Measurements from ENCODE around the gene RAB36.

RAB36 gene

DNA sequence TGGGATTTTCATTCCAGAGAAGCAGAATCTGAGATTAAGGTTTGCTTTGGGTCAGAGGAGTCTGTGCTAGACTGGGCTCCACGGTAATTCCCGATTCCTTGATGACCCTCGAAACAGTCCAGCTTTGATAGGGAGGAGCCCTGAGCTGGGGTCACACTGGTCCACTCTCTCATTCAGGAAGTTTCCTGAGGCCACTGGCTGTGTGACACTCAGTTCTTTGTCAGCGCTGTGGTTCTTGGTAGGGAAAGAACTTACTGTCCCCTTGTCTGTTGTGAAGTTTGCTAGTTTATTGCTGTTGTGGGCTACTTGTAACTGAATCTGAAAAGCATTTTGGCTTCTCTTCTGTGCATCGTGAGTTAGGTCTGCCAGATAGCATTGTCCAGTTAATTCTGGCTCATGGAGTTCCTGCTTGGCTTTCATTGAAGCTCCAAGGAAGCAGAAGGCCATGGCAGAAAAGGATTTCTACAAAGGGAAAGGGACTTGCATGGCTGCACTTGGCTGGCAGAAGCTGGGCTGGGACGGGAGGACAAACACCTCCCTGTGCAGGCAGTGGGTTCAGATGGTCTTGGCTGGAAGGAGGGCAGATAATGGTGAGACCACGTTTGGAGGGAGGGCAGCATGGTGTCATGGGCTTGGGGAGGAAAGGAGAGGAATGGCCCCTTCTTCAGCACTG lies 58.3 kb downstream of the RAB36 start:
- no peak overlapping the region for H2BK12ac ChIP-seq (ENCODE audit: low read length)
- H3K27ac ChIP-seq (replicated peaks; ENCODE audit: low read length) = no peak overlapping the region
- peaks cover 4% of the 10 kb centered on the region for H3K79me1 ChIP-seq (ENCODE audit: low read depth, low read length)
- no peak overlapping the region for H4K8ac ChIP-seq (ENCODE audit: low read depth, low read length)
- peak overlapping the region; percentile 26 for H3K23ac ChIP-seq (ENCODE audit: low read depth, low read length, poor library complexity)
- no peak overlapping the region for H2BK5ac ChIP-seq (ENCODE audit: low read length)
- H2AK5ac ChIP-seq (ENCODE audit: low read depth, low read length) = no peak overlapping the region
- no peak overlapping the region for H4K91ac ChIP-seq (ENCODE audit: low read depth, low read length, poor library complexity)
- no CpG with 5 or more reads among the region's 7 CpGs for WGBS, 2 donors (ENCODE audit: extremely low coverage in 2 of 2, insufficient read length in 2 of 2, insufficient replicate concordance in 1 of 2)
- peaks cover 0 to 3% (median 0%) of the 10 kb centered on the region in 3 experiments for H3K27me3 ChIP-seq (ENCODE audit: control insufficient read depth in 3 of 3, insufficient read depth in 3 of 3, low read depth in 1 of 3, low read length in 3 of 3)
- no peak overlapping the region for H3K18ac ChIP-seq (ENCODE audit: low read length)
- no peaks in the 10 kb centered on the region for H3K9me3 ChIP-seq (replicated peaks in 1 of 2; ENCODE audit: control insufficient read depth in 2 of 2, insufficient read depth in 1 of 2, low read depth in 1 of 2, low read length in 2 of 2)
- H2BK120ac ChIP-seq (ENCODE audit: low read depth, low read length) = no peak overlapping the region
- H3K9ac ChIP-seq (ENCODE audit: low read depth, low read length, poor library complexity) = no peak overlapping the region
- no peak overlapping the region for H2BK15ac ChIP-seq (ENCODE audit: low read length)
- no peak overlapping the region for H3K4ac ChIP-seq (ENCODE audit: low read length)
- peaks cover 4 to 64% of the 10 kb centered on the region in 2 donors for H3K36me3 ChIP-seq (replicated peaks in 1 of 2; ENCODE audit: control insufficient read depth in 2 of 2, insufficient read depth in 2 of 2, low read length in 2 of 2)
- no peak overlapping the region for H3K4me3 ChIP-seq (ENCODE audit: low read length in 2 of 2)
- H3K14ac ChIP-seq (ENCODE audit: low read length) = no peak overlapping the region
- H2AFZ ChIP-seq (ENCODE audit: low read length) = no peak overlapping the region
- no peak overlapping the region for H3K4me2 ChIP-seq (ENCODE audit: insufficient read depth, low read length, poor library complexity, severe bottlenecking)
- H3K4me1 ChIP-seq (ENCODE audit: control insufficient read depth in 2 of 2, insufficient read depth in 1 of 2, low read depth in 1 of 2, low read length in 2 of 2) = peaks cover 0 to 14% of the 10 kb centered on the region in 2 donors
- DNase-seq (ENCODE audit: low spot score) = no peak

GRCh38 chr22:23204125-23204488 lies 58.8 kb downstream of the RAB36 start:
- Histone ChIP-seq H3K27me3 (ENCODE audit: control insufficient read depth in 3 of 3, insufficient read depth in 3 of 3, low read depth in 1 of 3, low read length in 3 of 3) (peaks cover 0 to 3% (median 0%) of the 10 kb centered on the region in 3 experiments), H3K23ac (ENCODE audit: low read depth, low read length, poor library complexity) (peak overlapping the region; percentile 26), H3K4me1 (ENCODE audit: control insufficient read depth in 2 of 2, insufficient read depth in 1 of 2, low read depth in 1 of 2, low read length in 2 of 2) (peaks cover 0 to 12% of the 10 kb centered on the region in 2 donors), H3K4ac (ENCODE audit: low read length) (no peak overlapping the region), H2BK12ac (ENCODE audit: low read length) (no peak overlapping the region), H3K9ac (ENCODE audit: low read depth, low read length, poor library complexity) (no peak overlapping the region), H3K14ac (ENCODE audit: low read length) (no peak overlapping the region), H2BK5ac (ENCODE audit: low read length) (no peak overlapping the region), H4K8ac (ENCODE audit: low read depth, low read length) (no peak overlapping the region), H3K36me3 (replicated peaks in 1 of 2; ENCODE audit: control insufficient read depth in 2 of 2, insufficient read depth in 2 of 2, low read length in 2 of 2) (peaks cover 4 to 64% of the 10 kb centered on the region in 2 donors), H3K4me2 (ENCODE audit: insufficient read depth, low read length, poor library complexity, severe bottlenecking) (no peak overlapping the region), H2BK120ac (ENCODE audit: low read depth, low read length) (no peak overlapping the region), H3K79me1 (ENCODE audit: low read depth, low read length) (peaks cover 4% of the 10 kb centered on the region), H3K27ac (replicated peaks; ENCODE audit: low read length) (no peak overlapping the region), H4K91ac (ENCODE audit: low read depth, low read length, poor library complexity) (no peak overlapping the region), H3K4me3 (ENCODE audit: low read length in 2 of 2) (no peak overlapping the region), H2BK15ac (ENCODE audit: low read length) (no peak overlapping the region), H3K18ac (ENCODE audit: low read length) (peak overlapping the region; percentile 55), H3K9me3 (replicated peaks in 1 of 2; ENCODE audit: control insufficient read depth in 2 of 2, insufficient read depth in 1 of 2, low read depth in 1 of 2, low read length in 2 of 2) (no peaks in the 10 kb centered on the region), H2AFZ (ENCODE audit: low read length) (no peak overlapping the region), H2AK5ac (ENCODE audit: low read depth, low read length) (no peak overlapping the region)
- DNase-seq (ENCODE audit: low spot score) = no peak
- no CpG with 5 or more reads among the region's 11 CpGs for WGBS, 2 donors (ENCODE audit: extremely low coverage in 2 of 2, insufficient read length in 2 of 2, insufficient replicate concordance in 1 of 2)

GRCh38 chr22:23204541-23205157 lies 59.4 kb downstream of the RAB36 start:
- WGBS, 2 donors (ENCODE audit: extremely low coverage in 2 of 2, insufficient read length in 2 of 2, insufficient replicate concordance in 1 of 2) = no CpG with 5 or more reads among the region's 11 CpGs
- H3K27me3 ChIP-seq (ENCODE audit: control insufficient read depth in 3 of 3, insufficient read depth in 3 of 3, low read depth in 1 of 3, low read length in 3 of 3) = peaks cover 0 to 3% (median 0%) of the 10 kb centered on the region in 3 experiments
- peak overlapping the region; percentile 65 for H4K91ac ChIP-seq (ENCODE audit: low read depth, low read length, poor library complexity)
- DNase-seq (ENCODE audit: low spot score) = no peak
- peak overlapping the region; percentile 44 for H3K18ac ChIP-seq (ENCODE audit: low read length)
- H2BK15ac ChIP-seq (ENCODE audit: low read length) = peak overlapping the region; percentile 3
- H2BK5ac ChIP-seq (ENCODE audit: low read length) = no peak overlapping the region
- H2AK5ac ChIP-seq (ENCODE audit: low read depth, low read length) = no peak overlapping the region
- H3K4me3 ChIP-seq (ENCODE audit: low read length in 2 of 2) = peak overlapping the region in 1 of 2 donors; percentile 33
- H3K9ac ChIP-seq (ENCODE audit: low read depth, low read length, poor library complexity) = peak overlapping the region; percentile 67
- H3K14ac ChIP-seq (ENCODE audit: low read length) = peak overlapping the region; percentile 64
- no peak overlapping the region for H3K4ac ChIP-seq (ENCODE audit: low read length)
- no peak overlapping the region for H2AFZ ChIP-seq (ENCODE audit: low read length)
- H3K9me3 ChIP-seq (replicated peaks in 1 of 2; ENCODE audit: control insufficient read depth in 2 of 2, insufficient read depth in 1 of 2, low read depth in 1 of 2, low read length in 2 of 2) = no peaks in the 10 kb centered on the region
- H3K4me2 ChIP-seq (ENCODE audit: insufficient read depth, low read length, poor library complexity, severe bottlenecking) = no peak overlapping the region
- H2BK12ac ChIP-seq (ENCODE audit: low read length) = no peak overlapping the region
- H3K27ac ChIP-seq (replicated peaks; ENCODE audit: low read length) = no peak overlapping the region
- no peak overlapping the region for H2BK120ac ChIP-seq (ENCODE audit: low read depth, low read length)
- no peak overlapping the region for H4K8ac ChIP-seq (ENCODE audit: low read depth, low read length)
- H3K79me1 ChIP-seq (ENCODE audit: low read depth, low read length) = peaks cover 4% of the 10 kb centered on the region
- H3K4me1 ChIP-seq (ENCODE audit: control insufficient read depth in 2 of 2, insufficient read depth in 1 of 2, low read depth in 1 of 2, low read length in 2 of 2) = peaks cover 0 to 9% of the 10 kb centered on the region in 2 donors
- peaks cover 4 to 59% of the 10 kb centered on the region in 2 donors for H3K36me3 ChIP-seq (replicated peaks in 1 of 2; ENCODE audit: control insufficient read depth in 2 of 2, insufficient read depth in 2 of 2, low read length in 2 of 2)
- H3K23ac ChIP-seq (ENCODE audit: low read depth, low read length, poor library complexity) = peak overlapping the region; percentile 98

DNA sequence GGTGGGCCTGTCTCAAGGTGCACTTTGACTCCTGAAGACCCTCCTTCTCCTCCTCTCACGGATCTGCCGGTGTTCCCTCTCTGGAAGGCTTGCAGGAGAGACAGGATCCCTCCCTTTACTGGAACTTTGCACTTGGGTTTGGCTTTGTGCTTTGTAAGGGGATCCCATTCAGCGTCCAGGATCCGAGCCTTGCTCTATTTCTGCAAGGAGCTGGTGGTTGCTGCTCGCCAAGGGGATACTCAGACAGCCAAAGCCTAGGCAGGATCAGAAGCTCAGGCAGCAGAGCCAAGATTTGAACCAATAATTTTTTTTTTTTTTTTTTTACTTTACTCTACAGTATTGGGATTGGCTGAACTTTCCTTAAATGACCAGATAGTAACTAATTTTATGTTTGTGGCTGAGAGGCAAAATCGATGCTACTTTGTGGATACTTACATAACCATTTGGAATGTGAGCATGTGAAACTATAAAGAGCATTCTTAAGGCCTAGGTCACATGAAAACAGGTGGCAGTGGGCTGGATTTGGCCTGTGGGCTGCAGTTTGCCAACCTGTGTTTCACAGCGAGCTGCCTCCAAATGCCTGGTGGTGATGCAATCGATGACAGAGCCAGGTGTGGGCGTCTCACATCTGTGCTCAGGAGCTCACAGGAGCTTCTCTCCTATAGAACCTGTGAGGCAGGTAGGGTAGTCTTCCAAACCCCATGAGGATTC lies 60.2 kb downstream of the RAB36 start:
- Histone ChIP-seq H2BK15ac (ENCODE audit: low read length) (no peak overlapping the region), H3K4ac (ENCODE audit: low read length) (no peak overlapping the region), H3K4me2 (ENCODE audit: insufficient read depth, low read length, poor library complexity, severe bottlenecking) (no peak overlapping the region), H4K91ac (ENCODE audit: low read depth, low read length, poor library complexity) (no peak overlapping the region), H3K23ac (ENCODE audit: low read depth, low read length, poor library complexity) (no peak overlapping the region), H3K4me3 (ENCODE audit: low read length in 2 of 2) (no peak overlapping the region), H3K27me3 (ENCODE audit: control insufficient read depth in 3 of 3, insufficient read depth in 3 of 3, low read depth in 1 of 3, low read length in 3 of 3) (peaks cover 0 to 3% (median 0%) of the 10 kb centered on the region in 3 experiments), H3K4me1 (ENCODE audit: control insufficient read depth in 2 of 2, insufficient read depth in 1 of 2, low read depth in 1 of 2, low read length in 2 of 2) (peaks cover 0 to 7% of the 10 kb centered on the region in 2 donors), H3K14ac (ENCODE audit: low read length) (no peak overlapping the region), H2BK120ac (ENCODE audit: low read depth, low read length) (no peak overlapping the region), H2AFZ (ENCODE audit: low read length) (no peak overlapping the region), H3K9me3 (replicated peaks in 1 of 2; ENCODE audit: control insufficient read depth in 2 of 2, insufficient read depth in 1 of 2, low read depth in 1 of 2, low read length in 2 of 2) (no peaks in the 10 kb centered on the region), H2BK5ac (ENCODE audit: low read length) (no peak overlapping the region), H2AK5ac (ENCODE audit: low read depth, low read length) (no peak overlapping the region), H2BK12ac (ENCODE audit: low read length) (no peak overlapping the region), H3K36me3 (replicated peaks in 1 of 2; ENCODE audit: control insufficient read depth in 2 of 2, insufficient read depth in 2 of 2, low read length in 2 of 2) (peaks cover 4 to 55% of the 10 kb centered on the region in 2 donors), H4K8ac (ENCODE audit: low read depth, low read length) (no peak overlapping the region), H3K18ac (ENCODE audit: low read length) (no peak overlapping the region), H3K9ac (ENCODE audit: low read depth, low read length, poor library complexity) (no peak overlapping the region), H3K27ac (replicated peaks; ENCODE audit: low read length) (no peak overlapping the region), H3K79me1 (ENCODE audit: low read depth, low read length) (peaks cover 4% of the 10 kb centered on the region)
- no CpG with 5 or more reads among the region's 9 CpGs for WGBS, 2 donors (ENCODE audit: extremely low coverage in 2 of 2, insufficient read length in 2 of 2, insufficient replicate concordance in 1 of 2)
- DNase-seq (ENCODE audit: low spot score) = no peak
